Measurements from ENCODE around the gene THTPA.

- TF ChIP-seq CTCF (conservative IDR thresholded peaks at IDR 0.05; ENCODE audit: low read depth, low read length) (no peak), EZH2 (IDR thresholded peaks at IDR 0.05; ENCODE audit: borderline replicate concordance, low read depth, low read length, poor library complexity, severe bottlenecking) (no peak)
Measured at GRCh38 chr14:23520899-23521533, 35.1 kb upstream of the THTPA start.
